ENCODE data around the gene CFAP74.

GRCh38 chr1:1924386-1924785 is 79.2 kb downstream of the CFAP74 start:
- TF ChIP-seq, protein P1, sequence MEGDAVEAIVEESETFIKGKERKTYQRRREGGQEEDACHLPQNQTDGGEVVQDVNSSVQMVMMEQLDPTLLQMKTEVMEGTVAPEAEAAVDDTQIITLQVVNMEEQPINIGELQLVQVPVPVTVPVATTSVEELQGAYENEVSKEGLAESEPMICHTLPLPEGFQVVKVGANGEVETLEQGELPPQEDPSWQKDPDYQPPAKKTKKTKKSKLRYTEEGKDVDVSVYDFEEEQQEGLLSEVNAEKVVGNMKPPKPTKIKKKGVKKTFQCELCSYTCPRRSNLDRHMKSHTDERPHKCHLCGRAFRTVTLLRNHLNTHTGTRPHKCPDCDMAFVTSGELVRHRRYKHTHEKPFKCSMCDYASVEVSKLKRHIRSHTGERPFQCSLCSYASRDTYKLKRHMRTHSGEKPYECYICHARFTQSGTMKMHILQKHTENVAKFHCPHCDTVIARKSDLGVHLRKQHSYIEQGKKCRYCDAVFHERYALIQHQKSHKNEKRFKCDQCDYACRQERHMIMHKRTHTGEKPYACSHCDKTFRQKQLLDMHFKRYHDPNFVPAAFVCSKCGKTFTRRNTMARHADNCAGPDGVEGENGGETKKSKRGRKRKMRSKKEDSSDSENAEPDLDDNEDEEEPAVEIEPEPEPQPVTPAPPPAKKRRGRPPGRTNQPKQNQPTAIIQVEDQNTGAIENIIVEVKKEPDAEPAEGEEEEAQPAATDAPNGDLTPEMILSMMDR (conservative IDR thresholded peaks at IDR 0.05; ENCODE audit: low read depth, low read length) = no peak
- no peak for TF ChIP-seq EZH2 (IDR thresholded peaks at IDR 0.05; ENCODE audit: borderline replicate concordance, low read depth, low read length, poor library complexity, severe bottlenecking)
